NCI-H128 (cell line): ENCODE data around the gene MUC22.
"Not testable (repeated sequence)": the region's sequence is repeated elsewhere in the genome, so short reads cannot be mapped to it uniquely, and the experiment has no call there.

ENCODE experiments used
- DNase-seq: peaks from one replicate; lab custom pipeline; 2025; ENCODE audit not compliant: unreplicated experiment; lab: John Stamatoyannopoulos, UW

Gene MUC22

GRCh38 chr6:30997301-30997700 lies 13.0 kb upstream of the MUC22 start:
- no peak for DNase-seq

- no peak for DNase-seq
Observed at GRCh38 chr6:30998785-30999184, 11.5 kb upstream of the MUC22 start.

- DNase-seq = not testable (repeated sequence)
Observed at GRCh38 chr6:31000067-31000860, 10.0 kb upstream of the MUC22 start.

GRCh38 chr6:31001281-31001888 lies 8.9 kb upstream of the MUC22 start:
- no peak for DNase-seq

GRCh38 chr6:31002471-31002870 lies 7.8 kb upstream of the MUC22 start:
- no peak for DNase-seq

GRCh38 chr6:31004794-31005193 lies 5.5 kb upstream of the MUC22 start:
- DNase-seq = no peak

GRCh38 chr6:31005249-31006020 lies 4.8 kb upstream of the MUC22 start:
- DNase-seq = no peak

GRCh38 chr6:31007694-31008093 lies 2.6 kb upstream of the MUC22 start:
- no peak for DNase-seq

GRCh38 chr6:31008165-31008564 lies 2.1 kb upstream of the MUC22 start:
- DNase-seq = no peak

GRCh38 chr6:31009731-31010130 lies 543 bp upstream of the MUC22 start:
- no peak for DNase-seq

GRCh38 chr6:31011153-31011552 lies 879 bp downstream of the MUC22 start:
- DNase-seq = no peak

GRCh38 chr6:31016659-31017299 lies 6.5 kb downstream of the MUC22 start:
- no peak for DNase-seq

- DNase-seq = not testable (repeated sequence)
Observed at GRCh38 chr6:31017436-31017835, 7.2 kb downstream of the MUC22 start.

- no peak for DNase-seq
Observed at GRCh38 chr6:31020057-31020456, 9.8 kb downstream of the MUC22 start.

- DNase-seq = not testable (repeated sequence)
Observed at GRCh38 chr6:31020631-31021255, 10.5 kb downstream of the MUC22 start.

GRCh38 chr6:31021705-31022531 lies 11.6 kb downstream of the MUC22 start:
- DNase-seq = not testable (repeated sequence)

- DNase-seq = no peak
Observed at GRCh38 chr6:31025595-31025994, 15.3 kb downstream of the MUC22 start.

- no peak for DNase-seq
Observed at GRCh38 chr6:31031095-31031494, 20.8 kb downstream of the MUC22 start.

GRCh38 chr6:31033075-31033474 lies 22.8 kb downstream of the MUC22 start:
- DNase-seq = no peak

GRCh38 chr6:31035862-31036497 lies 25.7 kb downstream of the MUC22 start:
- DNase-seq = no peak
